ENCODE data around the gene ARHGEF7.
A peak's percentile ranks its signal among the peaks of the same experiment; 100 is the strongest.

ARHGEF7 gene

GRCh38 chr13:111204438-111205177 lies 89.5 kb downstream of the ARHGEF7 start:
- peak overlapping the region; percentile 85 for H3K27ac Mint-ChIP-seq
- H3K9me3 Mint-ChIP-seq, result no peaks in the 10 kb centered on the region
- peaks cover 33% of the 10 kb centered on the region for H3K36me3 Mint-ChIP-seq
- no peaks in the 10 kb centered on the region for H3K27me3 Mint-ChIP-seq
- peaks cover 67% of the 10 kb centered on the region for H3K4me1 Mint-ChIP-seq
- ATAC-seq, result no peak
- H3K4me3 Mint-ChIP-seq, result peak overlapping the region; percentile 18

- H3K9me3 Mint-ChIP-seq, result no peaks in the 10 kb centered on the region
- no peak overlapping the region for H3K27ac Mint-ChIP-seq
- peaks cover 52% of the 10 kb centered on the region for H3K4me1 Mint-ChIP-seq
- no peak for ATAC-seq
- H3K27me3 Mint-ChIP-seq, result no peaks in the 10 kb centered on the region
- H3K36me3 Mint-ChIP-seq, result peaks cover 38% of the 10 kb centered on the region
- H3K4me3 Mint-ChIP-seq, result no peak overlapping the region
Observed at GRCh38 chr13:111206148-111206547, 91.0 kb downstream of the ARHGEF7 start.

- Mint-ChIP-seq H3K4me1 (peaks cover 47% of the 10 kb centered on the region), H3K27ac (peak overlapping the region; percentile 48), H3K4me3 (no peak overlapping the region), H3K27me3 (no peaks in the 10 kb centered on the region), H3K36me3 (peaks cover 36% of the 10 kb centered on the region), H3K9me3 (no peaks in the 10 kb centered on the region)
- no peak for ATAC-seq
Observed at GRCh38 chr13:111209613-111210012, 94.5 kb downstream of the ARHGEF7 start.

DNA sequence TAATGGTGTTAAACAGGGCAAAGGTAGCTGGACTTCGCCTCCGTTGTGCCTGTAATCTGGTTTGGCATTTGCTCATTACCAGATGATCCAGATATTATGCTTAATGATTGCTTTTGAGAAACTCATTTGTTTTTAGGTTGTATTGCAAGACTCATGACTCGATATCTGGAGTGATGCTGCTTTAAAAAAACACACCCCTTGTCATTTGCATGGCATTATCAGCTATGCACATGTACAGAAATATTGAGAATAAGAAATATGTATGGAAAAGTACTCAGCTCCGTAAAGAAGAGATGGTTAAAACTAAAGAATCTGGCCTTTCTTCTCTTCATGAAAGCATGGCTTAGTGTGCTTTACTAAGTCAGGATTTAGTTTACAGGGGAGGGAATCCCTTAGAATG lies 95.0 kb downstream of the ARHGEF7 start:
- Mint-ChIP-seq H3K9me3 (no peaks in the 10 kb centered on the region), H3K36me3 (peaks cover 34% of the 10 kb centered on the region), H3K4me1 (peaks cover 47% of the 10 kb centered on the region), H3K27ac (peak overlapping the region; percentile 48), H3K27me3 (no peaks in the 10 kb centered on the region), H3K4me3 (no peak overlapping the region)
- ATAC-seq, result no peak

GRCh38 chr13:111210544-111211469 lies 95.7 kb downstream of the ARHGEF7 start:
- Mint-ChIP-seq H3K4me1 (peaks cover 47% of the 10 kb centered on the region), H3K36me3 (peaks cover 27% of the 10 kb centered on the region), H3K27ac (peak overlapping the region; percentile 48), H3K4me3 (no peak overlapping the region), H3K9me3 (no peaks in the 10 kb centered on the region), H3K27me3 (no peaks in the 10 kb centered on the region)
- no peak for ATAC-seq

DNA sequence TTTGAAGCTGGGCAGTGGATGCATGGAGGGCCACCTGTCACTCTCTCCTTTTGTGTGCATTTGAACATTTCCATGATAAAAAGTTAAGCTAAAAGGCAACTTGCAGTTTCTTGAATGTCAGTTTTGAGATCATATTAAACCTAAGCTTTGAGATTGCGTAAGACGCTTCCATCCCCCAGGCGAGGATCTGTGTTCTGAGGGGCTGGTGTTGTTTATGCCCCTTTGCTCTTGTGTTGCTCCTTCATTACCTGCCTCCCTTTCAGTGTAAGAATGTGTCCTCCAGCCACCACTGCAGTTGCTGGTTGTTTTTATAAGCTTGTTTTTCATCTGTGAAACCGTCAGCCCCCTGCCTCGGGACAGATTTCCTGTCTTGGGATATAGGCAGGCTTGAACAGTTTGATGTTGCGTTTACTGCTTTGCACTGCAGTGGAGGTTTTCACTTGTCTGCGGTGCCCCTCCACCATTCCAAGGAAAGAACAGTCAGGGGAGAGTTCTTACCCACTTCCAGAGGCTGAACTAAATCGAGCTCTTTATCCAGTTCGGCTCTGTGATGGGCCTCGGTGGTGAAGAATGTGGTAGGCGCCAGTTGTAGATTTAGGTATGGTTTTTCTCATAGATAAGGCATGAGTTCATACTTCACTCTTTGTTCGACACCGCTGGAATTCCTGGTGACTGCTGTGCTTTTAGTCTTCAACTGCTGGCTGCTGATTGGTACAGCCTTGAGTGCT lies 96.8 kb downstream of the ARHGEF7 start:
- H3K4me1 Mint-ChIP-seq, result peaks cover 53% of the 10 kb centered on the region

GRCh38 chr13:111212517-111212873 lies 97.4 kb downstream of the ARHGEF7 start:
- Mint-ChIP-seq H3K9me3 (no peaks in the 10 kb centered on the region), H3K27ac (peak overlapping the region; percentile 9), H3K36me3 (peaks cover 20% of the 10 kb centered on the region), H3K4me1 (peaks cover 57% of the 10 kb centered on the region), H3K4me3 (no peak overlapping the region), H3K27me3 (no peaks in the 10 kb centered on the region)
- ATAC-seq, result no peak

More for the DNA sequence above, 96.8 kb downstream of the ARHGEF7 start:
- Mint-ChIP-seq H3K4me3 (no peak overlapping the region), H3K27me3 (no peaks in the 10 kb centered on the region), H3K9me3 (no peaks in the 10 kb centered on the region), H3K36me3 (peaks cover 20% of the 10 kb centered on the region), H3K27ac (peak overlapping the region; percentile 9)
- no peak for ATAC-seq

DNA sequence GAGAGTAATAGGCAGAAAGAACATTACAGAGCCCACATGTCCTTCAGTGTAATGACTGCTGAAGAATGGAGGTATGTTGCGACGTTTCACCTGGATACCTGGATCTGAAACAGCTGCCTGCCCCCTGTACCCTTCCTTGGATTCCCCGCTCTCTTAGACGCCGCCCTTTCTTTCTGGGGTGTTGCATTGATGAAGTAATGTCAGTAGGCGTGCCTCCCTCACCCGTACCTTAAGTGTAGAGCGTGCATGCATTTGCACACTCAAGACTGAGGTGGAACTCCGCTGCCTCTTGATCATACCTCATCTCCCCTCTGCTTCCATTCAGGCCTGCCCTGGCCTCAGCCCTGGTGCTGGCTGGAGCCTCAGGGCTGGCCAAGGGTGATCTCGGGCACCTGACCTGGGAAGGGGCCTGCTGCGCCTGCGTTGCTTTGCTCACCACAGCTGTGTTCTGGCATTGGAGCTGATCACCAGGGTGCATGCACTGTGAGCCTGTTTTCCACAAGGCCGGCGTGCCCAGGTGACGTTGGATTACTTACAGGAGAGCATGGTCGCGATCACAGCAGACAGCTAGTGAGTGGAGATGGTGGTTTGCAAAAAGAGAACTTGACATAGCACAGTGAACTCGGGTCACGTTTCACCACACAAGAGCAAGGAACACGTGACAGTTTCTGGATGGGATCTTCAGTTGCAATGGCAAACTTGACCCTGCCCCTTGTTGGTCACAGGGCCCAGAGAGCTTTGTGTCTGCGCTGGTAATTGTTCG lies 99.0 kb downstream of the ARHGEF7 start:
- no peaks in the 10 kb centered on the region for H3K9me3 Mint-ChIP-seq
- peak; percentile 70 for ATAC-seq
- peak overlapping the region; percentile 33 for H3K27ac Mint-ChIP-seq
- no peaks in the 10 kb centered on the region for H3K27me3 Mint-ChIP-seq
- H3K4me1 Mint-ChIP-seq, result peaks cover 64% of the 10 kb centered on the region
- H3K36me3 Mint-ChIP-seq, result peaks cover 30% of the 10 kb centered on the region
- no peak overlapping the region for H3K4me3 Mint-ChIP-seq

DNA sequence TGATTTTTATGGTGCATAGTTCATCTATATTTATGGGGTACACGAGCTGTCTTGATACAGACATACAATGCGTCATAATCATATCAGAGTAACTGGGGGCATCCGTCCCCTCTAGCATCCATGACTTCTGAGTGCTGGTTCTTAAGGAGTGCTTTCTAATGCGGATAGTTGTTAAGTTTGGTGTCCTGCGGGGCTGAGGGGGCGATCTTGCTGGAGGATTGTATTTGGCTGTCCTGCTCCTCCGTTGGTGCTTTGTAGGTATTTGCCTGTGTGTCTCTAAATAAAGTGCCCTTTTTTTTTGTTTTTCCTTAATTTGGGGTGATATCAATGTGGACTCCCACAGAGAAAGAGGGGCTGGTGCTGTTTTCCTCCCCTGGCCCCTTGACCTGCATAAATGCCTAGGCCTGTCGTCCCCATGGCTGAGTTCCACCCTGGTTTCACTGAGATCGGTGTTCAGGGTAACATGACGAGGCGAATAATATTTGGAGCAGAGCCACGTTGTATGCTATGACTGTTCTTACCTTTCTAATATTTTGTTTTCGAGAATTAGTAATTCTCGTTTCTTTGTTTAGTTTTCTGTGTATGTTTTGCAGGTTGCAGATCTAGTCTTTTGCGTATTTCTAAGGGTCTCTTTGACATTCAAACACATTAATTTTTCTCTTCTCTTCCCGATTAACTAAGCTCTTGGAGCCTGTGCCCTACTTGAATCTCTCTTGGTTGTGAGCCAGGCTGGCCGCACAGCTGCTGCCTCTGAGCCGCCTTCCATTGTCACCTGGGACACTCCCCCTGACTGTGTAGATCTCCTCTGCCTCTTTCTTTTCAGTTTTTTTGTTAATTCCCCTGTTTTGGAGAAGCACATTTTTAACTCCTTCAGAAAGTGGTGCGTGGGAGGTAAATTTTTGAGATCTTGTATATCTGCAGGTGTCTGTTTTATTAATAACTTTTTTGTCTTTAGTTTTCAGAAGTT lies 100.3 kb downstream of the ARHGEF7 start:
- Mint-ChIP-seq H3K27ac (peak overlapping the region; percentile 56), H3K36me3 (peaks cover 21% of the 10 kb centered on the region), H3K9me3 (no peaks in the 10 kb centered on the region), H3K27me3 (no peaks in the 10 kb centered on the region), H3K4me3 (no peak overlapping the region), H3K4me1 (peaks cover 64% of the 10 kb centered on the region)
- no peak for ATAC-seq

DNA sequence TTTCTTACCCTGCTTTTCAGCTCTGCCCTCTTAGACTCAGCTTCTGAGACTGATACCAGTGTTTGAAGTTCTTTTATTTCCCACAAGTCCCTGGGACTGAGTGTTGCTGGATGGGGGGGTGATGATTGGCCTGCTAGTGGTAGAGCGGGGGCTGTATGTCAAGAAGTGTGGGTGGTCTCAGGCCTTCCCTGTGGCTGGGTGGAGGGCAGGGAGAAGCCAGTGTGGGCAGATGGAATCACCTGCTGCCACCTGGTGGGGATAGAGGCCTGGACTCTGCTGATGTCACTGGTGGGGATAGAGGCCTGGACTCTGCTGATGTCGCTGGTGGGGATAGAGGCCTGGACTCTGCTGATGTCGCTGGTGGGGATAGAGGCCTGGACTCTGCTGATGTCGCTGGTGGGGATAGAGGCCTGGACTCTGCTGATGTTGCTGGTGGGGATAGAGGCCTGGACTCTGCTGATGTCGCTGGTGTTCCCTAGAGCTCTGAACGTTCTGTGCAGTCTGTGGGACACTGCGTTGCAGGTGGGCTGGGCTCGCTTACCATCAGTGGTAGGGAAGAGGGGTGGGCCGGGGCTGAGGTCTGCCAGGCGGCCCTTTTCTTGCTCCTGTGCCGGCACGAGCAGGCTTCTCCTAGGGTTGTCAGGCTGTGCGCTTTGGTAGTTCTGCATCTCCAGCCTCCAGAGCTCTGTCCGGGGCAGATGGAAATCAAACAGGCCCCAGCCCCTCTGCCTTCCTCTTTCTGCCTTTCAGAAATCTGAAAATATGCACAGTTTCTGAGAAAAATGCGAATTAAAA lies 101.3 kb downstream of the ARHGEF7 start:
- H3K9me3 Mint-ChIP-seq, result no peaks in the 10 kb centered on the region
- H3K36me3 Mint-ChIP-seq, result peaks cover 15% of the 10 kb centered on the region
- ATAC-seq, result no peak
- H3K27me3 Mint-ChIP-seq, result no peaks in the 10 kb centered on the region
- H3K27ac Mint-ChIP-seq, result peak overlapping the region; percentile 56
- peaks cover 64% of the 10 kb centered on the region for H3K4me1 Mint-ChIP-seq
- no peak overlapping the region for H3K4me3 Mint-ChIP-seq

DNA sequence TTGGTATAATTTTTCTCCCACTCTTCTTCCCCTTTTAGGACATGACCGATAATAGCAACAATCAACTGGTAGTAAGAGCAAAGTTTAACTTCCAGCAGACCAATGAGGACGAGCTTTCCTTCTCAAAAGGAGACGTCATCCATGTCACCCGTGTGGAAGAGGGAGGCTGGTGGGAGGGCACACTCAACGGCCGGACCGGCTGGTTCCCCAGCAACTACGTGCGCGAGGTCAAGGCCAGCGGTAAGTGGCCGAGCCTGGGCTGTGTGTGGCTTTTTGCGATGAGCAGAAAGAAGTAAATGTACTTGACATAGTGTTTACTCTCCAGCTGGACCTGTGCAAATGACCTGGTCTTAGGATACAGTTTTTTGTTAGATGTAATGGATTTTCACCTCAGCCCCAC lies 102.5 kb downstream of the ARHGEF7 start:
- H3K27ac Mint-ChIP-seq, result no peak overlapping the region
- H3K4me1 Mint-ChIP-seq, result peaks cover 53% of the 10 kb centered on the region
- H3K36me3 Mint-ChIP-seq, result peaks cover 15% of the 10 kb centered on the region
- H3K9me3 Mint-ChIP-seq, result no peaks in the 10 kb centered on the region
- H3K4me3 Mint-ChIP-seq, result no peak overlapping the region
- ATAC-seq, result no peak
- no peaks in the 10 kb centered on the region for H3K27me3 Mint-ChIP-seq

- H3K4me1 Mint-ChIP-seq, result peaks cover 43% of the 10 kb centered on the region
- H3K36me3 Mint-ChIP-seq, result peaks cover 10% of the 10 kb centered on the region
- no peaks in the 10 kb centered on the region for H3K27me3 Mint-ChIP-seq
- ATAC-seq, result no peak
- no peak overlapping the region for H3K4me3 Mint-ChIP-seq
- H3K9me3 Mint-ChIP-seq, result no peaks in the 10 kb centered on the region
- H3K27ac Mint-ChIP-seq, result peak overlapping the region; percentile 5
Observed at GRCh38 chr13:111219280-111219679, 104.2 kb downstream of the ARHGEF7 start.

DNA sequence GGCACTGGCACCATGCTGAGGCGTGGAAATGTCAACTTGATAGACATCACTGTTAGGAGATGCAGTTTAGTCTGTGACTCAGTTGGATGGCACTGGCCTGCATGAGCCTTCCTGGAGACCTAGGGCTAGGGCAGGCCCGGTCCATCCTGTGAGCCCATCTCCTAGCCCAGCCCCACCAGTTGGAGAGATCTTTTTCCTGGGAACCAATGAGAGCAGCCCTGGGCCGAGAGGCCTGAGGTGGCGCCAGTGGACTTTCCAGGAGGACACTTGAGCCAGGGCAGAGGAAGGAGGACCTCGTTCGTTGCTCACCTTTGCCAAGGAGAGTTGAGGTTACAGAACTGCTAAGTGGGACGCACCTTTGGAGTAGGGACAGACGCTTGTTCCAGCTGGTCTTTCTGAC lies 104.8 kb downstream of the ARHGEF7 start:
- Mint-ChIP-seq H3K4me1 (peaks cover 37% of the 10 kb centered on the region), H3K36me3 (peaks cover 10% of the 10 kb centered on the region), H3K27ac (no peak overlapping the region)

More for the DNA sequence above, 104.8 kb downstream of the ARHGEF7 start:
- Mint-ChIP-seq H3K9me3 (no peaks in the 10 kb centered on the region), H3K27me3 (no peaks in the 10 kb centered on the region), H3K4me3 (no peak overlapping the region)
- no peak for ATAC-seq

Data from stimulated activated memory B cell treated with anti-CD40 and anti-IgM and Interleukin-4, amounts not matched to agents 10 μg/mL and 1 μg/mL and 100 μg/mL, for 72 hours (primary cell).